NCI-H774 (cell line): ENCODE data around the gene NINL.
"Not testable (repeated sequence)": the region's sequence is repeated elsewhere in the genome, so short reads cannot be mapped to it uniquely, and the experiment has no call there.

Experiments
- DNase-seq: peaks from one replicate; lab custom pipeline; 2025; lab: John Stamatoyannopoulos, UW

Gene NINL

DNA sequence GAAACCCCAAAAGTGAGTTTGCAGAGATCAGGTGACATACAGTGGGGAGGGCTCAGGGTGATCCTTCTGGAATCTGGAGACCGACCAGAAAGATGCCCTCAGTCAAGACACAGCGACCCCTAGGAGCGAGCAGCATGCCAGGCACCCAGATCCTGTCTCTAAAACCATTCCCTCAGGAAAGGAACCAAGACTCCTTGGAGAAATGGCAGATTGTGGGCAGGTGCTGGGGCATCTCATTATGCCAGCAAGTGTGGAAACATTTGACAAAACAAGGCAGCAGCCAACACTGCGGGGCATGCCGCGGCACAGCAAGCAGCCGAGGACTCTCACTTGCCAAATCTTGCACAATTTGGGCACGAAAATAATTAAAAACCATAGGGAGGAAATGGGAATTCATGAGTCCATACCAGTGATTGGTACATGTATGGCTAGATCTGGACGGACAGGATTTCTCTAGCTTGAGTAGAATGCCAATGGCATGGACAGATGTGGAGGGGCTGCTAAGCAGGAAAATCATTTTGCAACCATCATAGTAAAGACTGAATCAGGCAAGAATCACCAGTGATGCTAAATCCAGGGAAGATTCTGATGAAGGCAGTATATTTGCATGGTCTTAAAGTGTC, 101.0 kb downstream of the NINL start:
- DNase-seq, result no peak

DNA sequence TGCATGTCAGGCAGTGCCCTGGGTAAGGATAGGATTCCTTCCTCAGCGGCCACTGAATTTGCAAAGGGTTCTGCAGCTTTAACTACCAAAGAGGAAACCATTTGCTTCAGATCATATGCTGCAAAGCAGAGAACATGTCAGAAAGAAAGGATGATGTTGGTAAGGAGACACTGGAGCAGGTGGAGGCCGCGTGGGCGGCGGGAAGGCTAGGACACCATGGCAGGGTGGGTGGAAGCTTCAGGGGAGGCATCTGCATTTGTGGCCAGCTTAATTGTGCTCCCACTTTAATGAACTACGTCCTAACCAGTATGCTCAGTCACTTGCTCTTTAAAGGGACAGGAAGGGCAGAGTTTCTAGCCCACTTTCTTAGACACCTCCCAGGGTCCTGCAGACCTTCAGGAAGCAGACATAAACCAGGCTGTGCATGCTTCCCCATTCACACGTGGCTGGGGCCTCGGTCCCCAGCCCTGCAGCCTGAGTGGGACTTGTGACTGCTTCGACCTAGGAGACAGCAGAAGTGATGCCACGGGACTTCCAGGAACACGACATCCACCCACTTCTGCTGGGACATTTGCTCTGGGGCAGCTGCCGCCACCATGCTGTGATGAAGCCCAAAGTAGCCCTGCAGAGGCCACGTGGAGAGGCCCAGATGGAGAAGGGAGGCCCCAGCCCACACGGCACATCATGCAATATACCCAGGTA, 101.7 kb downstream of the NINL start:
- DNase-seq, result no peak

DNA sequence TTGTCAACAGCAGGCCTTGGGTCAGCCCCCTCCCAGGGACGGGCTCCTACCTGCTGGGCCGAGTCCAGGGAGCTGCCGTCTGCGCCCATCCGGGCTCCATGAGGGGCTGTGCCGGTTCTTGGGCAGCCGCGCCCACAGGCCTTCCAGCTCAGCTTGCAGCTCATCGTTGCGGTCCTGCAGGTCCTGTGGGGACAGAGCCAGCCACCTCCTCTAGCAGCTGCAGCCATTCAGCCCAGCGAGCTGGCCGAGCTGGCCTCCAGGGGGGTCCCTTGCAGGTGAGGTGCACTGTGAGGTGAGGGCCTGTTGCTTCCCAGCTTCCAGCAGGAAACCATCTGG, 103.4 kb downstream of the NINL start:
- no peak for DNase-seq

DNA sequence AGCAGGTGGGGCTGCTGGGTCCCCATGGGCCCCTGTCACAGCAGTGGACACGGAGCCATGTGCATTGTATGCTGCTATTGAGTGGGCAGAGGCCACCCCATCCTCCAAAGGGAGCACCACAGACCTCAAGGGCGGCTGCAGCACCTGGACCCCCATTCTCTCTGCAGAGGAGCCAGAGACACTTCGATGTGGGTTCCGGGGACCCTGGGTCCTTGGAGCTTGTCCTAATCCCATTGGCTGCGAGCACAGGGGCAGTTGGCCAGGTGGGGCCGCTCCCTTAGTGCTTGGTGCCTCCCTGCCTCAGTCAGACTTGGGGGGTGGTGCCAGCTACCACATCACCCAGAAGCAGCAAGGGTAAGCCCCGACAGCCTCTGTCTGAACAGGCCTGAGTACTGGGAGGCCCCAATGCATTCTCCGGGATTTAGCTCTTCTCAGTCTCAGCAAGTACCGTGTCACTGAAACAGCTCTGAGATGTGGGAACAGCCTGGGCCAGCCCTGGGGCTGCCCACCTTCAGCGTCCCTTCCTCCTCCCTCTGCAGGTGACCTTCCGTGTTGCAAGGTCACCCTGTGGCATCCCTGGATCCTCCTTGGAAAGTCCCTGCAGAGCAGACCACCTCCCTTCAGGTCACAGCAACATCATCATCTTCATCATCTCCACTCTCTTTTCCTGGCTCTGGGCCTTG, 104.0 kb downstream of the NINL start:
- no peak for DNase-seq

DNA sequence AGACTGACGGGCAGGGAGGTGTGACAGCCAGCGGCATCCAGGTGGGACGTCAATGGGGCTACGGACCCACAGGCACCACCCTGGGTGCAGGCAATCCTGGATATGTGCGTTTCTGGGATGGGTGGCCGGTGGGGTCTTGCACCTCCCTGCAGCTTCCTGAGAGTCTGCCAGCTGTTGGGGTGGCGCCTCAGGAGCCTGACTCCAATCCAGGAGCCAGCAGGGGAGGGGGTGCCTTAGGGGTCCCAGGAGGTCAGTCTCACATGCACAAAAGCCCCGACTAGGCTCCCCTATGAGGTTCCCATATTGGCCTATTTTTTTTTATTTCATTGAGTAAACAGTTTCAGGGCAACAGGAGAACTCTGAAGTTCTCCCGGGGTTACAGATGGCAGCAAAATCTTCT, 104.5 kb downstream of the NINL start:
- DNase-seq, result no peak

DNA sequence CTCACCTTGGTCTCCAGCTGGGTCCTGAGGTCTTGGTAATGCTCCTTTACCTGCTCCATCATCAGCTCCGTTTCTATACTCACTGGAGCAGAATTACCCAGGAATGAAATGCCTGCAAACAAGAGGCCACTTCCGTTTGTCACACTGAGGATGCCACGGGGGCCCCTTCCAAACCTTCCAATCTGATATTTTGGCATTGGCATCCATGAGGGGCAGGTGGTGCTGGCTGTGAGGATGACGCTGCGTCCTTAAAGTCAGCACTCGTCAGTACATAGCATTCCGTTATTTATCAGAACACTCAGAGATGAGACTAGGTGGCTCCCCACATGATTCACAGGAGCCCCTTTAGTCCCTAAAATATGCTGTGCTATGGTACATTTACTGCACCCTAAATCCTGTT, 105.2 kb downstream of the NINL start:
- no peak for DNase-seq

DNA sequence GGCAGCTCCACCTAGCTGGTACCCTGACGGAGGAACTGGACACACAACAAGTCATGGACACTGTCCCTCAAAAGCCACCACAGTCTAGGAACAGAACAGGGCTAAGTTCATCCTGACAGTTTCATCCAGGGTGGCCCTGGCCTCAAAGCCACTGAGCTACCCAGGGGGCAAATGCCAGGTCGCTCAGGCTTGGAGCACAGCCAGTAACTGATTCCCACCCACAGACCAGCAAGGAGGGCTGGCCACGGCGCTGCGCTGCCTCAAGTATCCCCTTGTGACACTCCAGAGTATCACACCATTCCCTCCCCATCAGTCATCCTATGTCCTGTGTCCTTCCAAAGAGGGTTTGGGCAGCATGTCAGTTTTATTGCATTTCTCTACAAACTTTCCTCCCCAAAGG, 105.7 kb downstream of the NINL start:
- no peak for DNase-seq

DNA sequence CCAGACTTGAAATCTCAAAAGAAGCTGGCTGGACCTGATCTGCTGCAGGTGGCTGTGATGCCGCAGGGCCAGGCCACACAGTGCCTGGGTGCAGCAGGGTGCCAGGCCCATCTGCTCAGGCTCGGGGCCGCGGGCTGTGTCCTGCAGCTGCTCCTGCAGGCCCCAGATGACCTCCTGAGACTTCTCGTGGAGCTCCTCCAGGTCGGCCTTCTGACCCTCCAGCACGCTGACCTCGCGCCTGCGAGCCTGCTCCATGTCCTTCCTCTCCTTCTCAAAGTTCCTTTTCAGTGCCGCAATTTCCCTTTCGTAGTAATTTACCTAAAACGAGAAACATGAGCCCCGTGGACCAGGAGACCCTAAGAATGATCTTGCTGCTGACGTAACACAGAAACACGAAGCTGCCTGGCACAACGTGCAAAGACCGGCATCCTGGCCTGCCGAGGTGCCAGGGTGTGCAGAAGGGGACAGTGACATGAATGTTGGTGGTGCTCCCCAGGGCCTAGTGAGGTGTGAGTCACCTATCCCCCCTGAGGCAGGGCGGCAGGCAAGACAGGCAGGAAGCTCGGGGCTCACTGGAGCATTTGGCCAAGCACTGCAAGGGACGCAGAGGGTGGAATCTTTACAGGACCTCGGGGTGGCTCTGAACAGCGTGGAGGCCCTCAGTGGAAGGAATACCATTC, 106.3 kb downstream of the NINL start:
- DNase-seq, result no peak

DNA sequence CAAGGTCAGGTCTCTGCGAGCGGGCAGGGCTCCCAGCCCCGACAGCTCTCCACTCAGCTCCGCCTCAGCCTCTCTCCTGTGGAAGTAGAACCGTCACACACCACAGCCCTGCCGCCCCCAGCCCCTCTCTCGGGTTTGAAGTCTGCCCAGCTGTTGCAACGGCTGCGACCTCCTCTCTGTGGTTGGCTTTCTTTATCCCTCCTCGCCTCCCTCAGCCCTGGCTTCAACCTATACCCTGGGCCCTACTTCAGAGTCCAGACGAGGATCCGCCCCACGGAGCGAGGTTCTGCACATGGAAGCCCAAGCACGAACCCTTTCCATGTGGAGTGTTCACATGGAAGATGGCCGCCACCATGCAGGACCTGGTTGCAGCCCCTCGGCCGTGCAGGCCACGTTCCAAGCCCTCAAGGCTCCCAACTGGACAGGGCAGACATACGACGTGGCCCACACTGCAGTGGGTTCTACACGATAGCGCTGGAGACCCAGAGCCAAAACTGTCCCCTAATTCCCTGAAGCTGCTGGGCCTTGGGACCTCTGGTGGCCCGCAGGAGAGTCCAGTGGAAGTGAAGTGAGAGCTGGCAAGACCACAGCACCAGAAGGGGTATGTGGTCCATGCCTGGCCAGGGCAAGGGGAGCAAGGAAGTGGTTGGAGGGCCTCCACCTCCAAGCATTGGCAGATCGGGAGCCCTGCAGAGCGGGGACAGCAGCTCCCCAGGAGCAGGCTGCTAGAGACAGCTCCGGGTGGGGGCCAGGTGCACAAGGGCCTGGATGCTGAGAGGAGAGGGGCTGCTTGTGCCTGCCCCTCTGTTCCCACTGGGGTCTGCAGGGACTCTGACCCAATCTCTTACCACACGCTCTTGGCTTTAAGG, 108.1 kb downstream of the NINL start:
- DNase-seq, result no peak

DNA sequence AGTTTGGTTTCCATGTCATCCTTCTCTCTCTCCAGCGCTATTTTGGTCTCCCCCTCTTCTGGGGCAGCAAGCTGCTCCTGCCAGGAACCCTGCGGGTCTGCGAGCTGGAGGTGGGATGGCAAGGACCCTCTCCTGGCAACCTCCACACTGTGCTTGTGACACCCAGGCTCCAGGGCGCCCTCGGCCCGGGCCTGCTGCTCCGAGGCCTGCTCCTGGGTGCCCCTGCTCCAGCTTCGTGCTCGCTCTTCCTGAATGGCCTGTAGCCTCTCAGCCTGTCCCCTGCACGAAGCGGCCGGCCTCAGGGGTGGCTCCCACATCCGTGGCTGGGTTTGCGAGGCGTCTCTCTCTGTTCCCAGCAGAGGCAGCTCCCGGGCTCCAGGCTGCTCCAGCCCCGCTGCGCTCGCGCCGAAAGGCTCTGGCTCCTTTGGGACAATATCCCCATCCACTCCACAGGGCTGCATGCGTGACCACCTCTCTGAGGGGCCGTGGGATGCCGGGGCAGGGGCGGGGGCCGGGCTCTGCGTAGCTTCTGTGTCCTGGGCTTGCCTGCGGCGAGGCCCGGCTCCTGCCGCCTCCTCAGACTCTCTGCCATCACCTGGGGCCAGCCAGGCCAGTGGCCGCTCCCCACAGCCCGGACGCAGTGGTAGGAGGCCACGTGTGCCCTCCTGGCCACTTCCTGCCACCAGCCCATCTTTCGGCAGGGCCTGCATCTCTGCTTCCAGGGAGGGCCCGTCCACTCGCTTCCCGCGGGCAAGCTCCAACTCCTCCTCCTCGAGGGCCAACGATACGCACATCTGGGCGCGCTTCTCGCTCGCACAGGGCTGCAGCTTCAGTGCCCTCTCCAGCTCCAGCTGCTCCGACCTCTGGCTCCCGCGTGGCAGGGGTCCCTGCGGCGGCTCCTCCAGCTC, 109.0 kb downstream of the NINL start:
- DNase-seq, result no peak

DNA sequence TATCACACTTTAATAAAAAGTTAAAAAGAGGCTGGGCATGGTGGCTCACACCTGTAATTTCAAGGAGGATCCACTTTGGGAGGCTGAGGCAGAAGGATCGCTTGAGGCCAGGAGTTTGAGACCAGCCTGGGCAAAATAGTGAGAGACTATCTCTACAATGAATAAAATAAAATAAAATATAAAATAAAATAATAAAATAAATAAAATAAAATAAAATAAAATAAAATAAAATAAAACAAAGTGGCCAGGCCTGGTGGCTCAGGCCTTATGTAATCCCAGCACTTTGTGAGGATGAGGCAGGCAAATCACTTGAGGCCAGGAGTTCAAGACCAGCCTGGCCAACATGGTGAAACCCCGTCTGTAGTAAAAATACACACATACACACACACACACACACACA, 112.0 kb downstream of the NINL start:
- DNase-seq, result not testable (repeated sequence)

DNA sequence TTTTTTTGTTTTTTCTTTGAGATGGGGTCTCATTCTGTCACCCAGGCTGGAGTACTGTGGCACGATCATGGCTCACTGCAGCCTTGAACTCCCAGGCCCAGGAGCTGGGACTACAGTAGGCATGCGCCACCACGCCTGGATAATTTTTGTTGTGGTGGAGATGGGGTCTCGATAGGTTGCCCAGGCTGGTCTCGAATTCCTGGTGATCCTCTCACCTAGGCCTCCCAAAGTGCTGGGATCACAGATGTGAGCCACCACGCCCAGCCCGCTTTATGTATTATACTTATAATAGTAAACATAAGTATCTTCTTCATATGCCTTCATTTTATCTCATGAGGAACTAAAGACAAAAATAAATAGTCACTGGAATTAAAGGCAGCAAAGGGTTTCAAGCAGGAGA, 114.3 kb downstream of the NINL start:
- no peak for DNase-seq

DNA sequence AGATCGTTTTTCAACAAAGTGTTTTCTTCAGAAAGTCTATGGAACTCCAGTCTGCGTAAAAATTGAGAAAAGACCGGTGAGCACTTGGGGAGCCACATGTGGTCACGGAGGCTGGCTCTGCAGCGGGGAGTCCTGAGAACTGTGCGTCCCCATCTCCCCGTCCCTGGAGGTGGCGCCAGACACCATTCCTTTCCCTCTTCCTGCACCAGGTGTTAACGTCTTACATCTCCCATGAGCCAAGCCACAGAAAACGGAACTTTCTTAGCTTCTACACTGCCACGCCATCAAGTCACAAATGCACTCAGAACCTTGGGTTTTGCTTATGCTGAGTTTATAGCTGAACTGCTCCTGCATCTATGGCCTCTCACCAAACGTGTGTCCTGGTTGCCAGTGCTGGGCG, 115.3 kb downstream of the NINL start:
- DNase-seq, result no peak

DNA sequence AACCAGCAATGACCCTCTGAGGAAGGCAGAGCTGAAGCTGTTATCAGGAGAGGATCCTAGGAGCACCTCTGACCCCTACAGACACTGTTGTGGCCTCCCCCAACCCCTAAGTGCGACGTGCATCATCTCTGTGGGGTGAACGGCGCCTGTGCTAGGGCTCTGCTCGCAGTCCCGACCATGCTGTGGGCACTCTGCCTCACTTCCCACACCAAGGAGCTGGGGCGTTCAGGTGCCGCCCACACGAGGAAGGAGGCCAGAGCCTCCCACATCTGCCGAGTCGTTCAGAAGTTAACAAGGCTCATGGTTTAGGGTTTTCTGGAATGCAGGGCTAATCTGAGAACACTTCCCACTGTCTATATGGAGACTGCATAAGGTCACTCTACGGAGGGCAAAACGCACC, 115.8 kb downstream of the NINL start:
- no peak for DNase-seq

DNA sequence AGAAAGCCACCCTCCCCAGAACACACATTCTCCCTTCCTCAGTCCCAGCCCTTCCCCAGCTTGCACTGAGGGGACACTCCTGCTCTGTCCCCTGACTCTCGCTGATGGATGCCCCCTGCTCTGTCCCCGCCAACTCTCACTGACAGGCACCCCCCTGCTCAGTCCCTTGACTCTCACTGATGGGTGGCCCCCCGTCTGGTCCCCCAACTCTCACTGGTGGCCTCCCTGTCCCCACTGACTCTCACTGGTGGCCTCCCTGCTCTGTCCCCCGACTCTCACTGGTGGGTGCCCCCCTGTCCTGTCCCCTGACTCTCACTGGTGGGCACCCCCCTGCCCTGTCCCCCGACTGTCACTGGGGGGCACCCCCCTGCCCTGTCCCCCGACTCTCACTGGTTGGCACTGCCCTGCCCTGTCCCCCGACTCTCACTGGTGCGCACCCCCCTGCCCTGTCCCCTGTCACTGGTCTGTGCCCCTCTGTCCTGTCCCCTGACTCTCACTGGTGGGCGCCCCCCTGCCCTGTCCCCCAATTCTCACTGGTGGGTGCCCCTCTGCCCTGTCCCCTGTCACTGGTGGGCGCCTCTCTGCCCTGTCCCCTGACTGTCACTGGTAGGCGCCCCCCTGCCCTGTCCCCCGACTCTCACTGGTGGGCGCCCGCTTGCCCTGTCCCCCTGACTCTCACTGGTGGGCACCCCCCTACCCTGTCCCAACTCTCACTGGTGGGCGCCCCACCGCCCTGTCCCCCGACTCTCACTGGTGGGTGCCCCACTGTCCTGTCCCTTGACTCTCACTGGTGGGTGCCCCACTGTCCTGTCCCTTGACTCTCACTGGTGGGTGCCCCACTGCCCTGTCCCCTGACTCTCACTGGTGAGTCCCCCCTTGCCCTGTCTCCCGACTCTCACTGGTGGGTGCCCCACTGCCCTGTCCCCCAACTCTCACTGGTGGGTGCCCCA, 116.9 kb downstream of the NINL start:
- no peak for DNase-seq

DNA sequence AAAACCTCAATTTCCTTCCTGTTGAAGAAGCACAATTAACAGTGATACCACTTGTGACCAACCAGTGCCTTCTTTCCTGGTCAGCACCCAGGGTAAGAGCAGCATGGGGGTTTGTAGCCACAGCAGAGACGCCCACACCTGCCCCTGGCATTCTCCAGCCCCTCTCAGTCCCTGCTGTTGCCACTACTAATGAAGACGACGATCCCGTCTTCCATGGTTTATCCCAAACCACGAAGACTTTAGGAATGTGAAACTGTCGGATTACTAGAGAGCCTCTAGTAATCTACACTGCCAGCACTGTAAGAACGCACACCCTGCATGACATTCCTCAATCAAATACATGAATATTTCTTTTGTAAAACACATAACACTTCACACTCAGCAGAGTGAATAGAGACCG, 117.9 kb downstream of the NINL start:
- no peak for DNase-seq

DNA sequence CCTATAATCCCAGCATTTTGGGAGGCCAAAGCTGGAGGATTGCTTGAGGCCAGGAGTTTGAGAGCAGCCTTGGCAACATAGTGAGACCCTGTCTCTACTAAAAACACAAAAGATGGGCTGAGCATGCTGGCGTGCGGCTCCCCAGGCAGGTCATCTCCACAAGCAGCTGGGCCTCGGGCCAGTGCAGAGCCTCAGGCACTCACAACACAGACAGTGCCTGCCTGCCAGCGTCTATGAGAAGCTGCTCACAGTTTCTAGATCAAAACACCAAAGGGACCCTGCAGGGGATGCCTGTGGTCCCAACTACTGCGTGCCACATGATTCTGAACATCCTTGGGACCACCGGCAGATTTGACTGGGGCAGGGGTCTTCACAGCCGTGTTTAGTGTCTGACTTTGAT, 118.5 kb downstream of the NINL start:
- DNase-seq, result no peak

DNA sequence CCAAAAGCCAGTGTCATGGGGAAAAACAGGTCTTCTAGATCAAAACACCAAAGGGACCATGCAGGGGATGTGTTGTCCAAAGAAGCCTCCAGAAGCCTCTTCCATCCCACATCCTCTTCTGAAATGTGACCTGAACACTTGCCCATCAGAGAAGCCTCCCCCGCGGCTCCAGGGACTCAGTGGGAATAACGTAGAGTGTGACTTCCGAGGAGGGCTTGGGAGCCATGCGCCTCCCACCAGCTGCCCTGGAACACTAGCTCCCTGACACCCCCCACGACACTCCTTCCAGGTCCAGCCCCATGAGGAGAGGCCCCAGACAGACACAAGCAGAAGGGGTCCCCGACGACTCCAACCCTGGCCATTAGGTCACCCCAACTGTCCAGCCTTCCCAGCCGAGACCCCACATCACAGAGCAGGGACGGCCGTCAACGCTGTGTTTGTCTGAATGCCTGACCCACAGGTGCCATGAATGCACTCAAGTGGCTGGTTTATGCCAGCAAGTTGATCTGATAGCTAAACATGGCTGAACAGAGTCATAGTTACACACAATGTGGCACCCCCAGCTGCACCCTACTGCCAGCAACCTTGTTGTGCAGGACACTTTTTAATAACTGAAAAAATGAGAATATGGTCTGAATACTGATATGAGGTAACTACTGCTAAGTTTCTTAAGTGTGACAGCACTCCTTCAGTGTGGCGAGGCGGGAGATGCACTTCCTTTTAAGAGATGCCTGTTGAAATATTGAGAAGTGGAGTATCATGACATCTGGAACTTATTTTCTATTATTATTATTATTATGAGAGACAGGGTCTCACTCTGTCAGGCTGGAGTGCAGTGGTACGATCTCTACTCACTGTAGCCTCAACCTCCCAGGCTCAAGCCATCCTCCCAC, 119.8 kb downstream of the NINL start:
- DNase-seq, result no peak
